Vagina (tissue), 2 donors: ENCODE data around the gene MARVELD1. TPM values are rescaled to one million over a fixed set of nuclear protein-coding genes. Genes with fewer than 3 reads are reported as not detected.

ENCODE experiments used
- DNase-seq, 2 donors: peaks; one replicate each; pipeline ENCODE4 v3.0.0-alpha.2; 2017; ENCODE audit errors: extremely low spot score in 2 of 2
- H3K27ac ChIP-seq: fragments of 200-600 bp; sonication (generic); one replicate; pipeline ENCODE4 v1.5.1; 2019
- H3K27me3 ChIP-seq: fragments of 200-600 bp; sonication (generic); one replicate; pipeline ENCODE4 v1.5.1; 2019
- H3K36me3 ChIP-seq, 2 donors: fragments of 200-600 bp; sonication (generic); one replicate each; pipeline ENCODE4 v1.5.1; 2017 to 2019
- H3K4me1 ChIP-seq: fragments of 200-600 bp; sonication (generic); one replicate; pipeline ENCODE4 v1.5.1; 2019
- H3K4me3 ChIP-seq, 2 donors: fragments of 200-600 bp; sonication (generic); 1 replicate in 1 of 2; 2 replicates in 1 of 2; pipeline ENCODE4 v1.5.1; 2016 to 2019
- H3K9me3 ChIP-seq: fragments of 200-600 bp; sonication (generic); one replicate; pipeline ENCODE4 v1.5.1; 2019
- POLR2A ChIP-seq, 2 donors: fragments of 450-650 bp; IDR thresholded peaks; one replicate each; pipeline ENCODE4 v1.6.1; 2017; ENCODE audit warnings: antibody characterized with exemption in 2 of 2, mild to moderate bottlenecking in 2 of 2, moderate library complexity in 2 of 2
- POLR2AphosphoS5 ChIP-seq, 2 donors: sonication (generic); formaldehyde crosslinking; IDR thresholded peaks; one replicate each; pipeline ENCODE4 v1.9.0; 2017; ENCODE audit warnings: antibody characterized with exemption in 2 of 2, mild to moderate bottlenecking in 2 of 2, low read depth in 1 of 2; ENCODE audit not compliant: insufficient read depth in 1 of 2
- intact Hi-C: fragments of 100-400 bp; cut with DNase I; formaldehyde crosslinking; loops from one replicate; pipeline ENCODE4 v1.15.1; 2023
- total RNA-seq: library from RNA; depleted of rRNA; stranded (reverse); fragments of >200 nt; gene quantifications from one replicate; pipeline ENCODE4 v1.2.3, GENCODE V29; 2016
- TF ChIP-seq, protein P1 (sequence below), 3 experiments: fragments of 450-650 bp in 2 of 3; fragments of 200-600 bp in 1 of 3; sonication (generic) in 1 of 3; IDR thresholded peaks; one replicate each; pipeline ENCODE4 v1.5.1; 2017 to 2019; ENCODE audit warnings: antibody characterized with exemption in 3 of 3, mild to moderate bottlenecking in 2 of 3, moderate library complexity in 2 of 3

Gene MARVELD1
- total RNA-seq, 1 donor from 2014 or later: 24.1 TPM

DNA sequence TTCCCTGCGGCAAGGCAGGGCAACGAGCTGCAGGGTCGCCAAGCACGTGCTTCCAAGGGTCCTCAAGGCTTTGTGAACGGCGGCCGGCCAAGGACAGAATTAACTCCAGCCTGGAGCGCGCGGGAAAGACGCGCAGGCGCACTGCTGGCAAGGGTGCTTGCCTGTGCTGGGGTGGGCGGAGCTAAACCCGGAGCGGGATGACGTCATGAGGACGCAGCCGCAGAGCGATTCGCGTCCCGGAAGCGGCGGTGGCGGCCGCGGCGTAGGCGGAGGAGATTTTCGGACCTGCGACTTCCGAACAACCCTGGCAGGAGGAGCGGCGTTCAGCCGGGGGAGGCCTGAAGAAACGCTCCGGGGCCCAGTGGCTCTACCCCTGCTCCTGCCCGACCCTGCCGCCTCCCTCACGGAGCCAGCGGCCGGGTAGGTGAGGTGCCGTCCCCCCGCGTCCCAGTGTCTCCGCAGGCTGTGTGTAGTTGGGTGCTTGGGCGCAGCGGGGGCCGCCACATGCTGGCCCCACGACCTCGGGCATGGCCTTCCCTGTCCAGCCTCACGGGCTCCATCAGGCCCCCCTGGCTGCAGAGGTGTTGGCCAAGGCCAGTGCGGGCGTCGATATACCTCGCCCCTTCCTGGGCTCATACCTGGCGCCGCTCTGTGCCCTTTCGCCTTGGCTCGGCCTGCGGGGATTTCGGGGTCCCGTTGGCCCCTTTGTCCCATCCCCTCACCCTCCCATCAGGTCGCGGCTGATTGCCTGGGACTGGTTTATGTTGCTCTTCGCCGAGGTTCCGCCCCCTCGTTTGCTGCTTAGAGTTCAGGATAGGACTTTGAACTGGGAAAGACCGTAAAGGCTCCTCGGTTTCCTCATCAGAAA lies 23.6 kb downstream of the MARVELD1 start, which contains the start of gene ZFYVE27:
Gene ZFYVE27, plus strand, starts transcription at position 227 of the 868 bp plus-strand sequence. CDS start 1,350 bp downstream, outside the sequence.
- DNase-seq: no peak
- Histone ChIP-seq H3K9me3 (no peaks in the 10 kb centered on the region), H3K4me1 (peaks cover 31% of the 10 kb centered on the region), H3K4me3 (peak within 1 kb of the TSS; percentile 73 to 77), H3K27me3 (no peaks in the 10 kb centered on the region), H3K36me3 (peaks cover 0 to 7% of the 10 kb centered on the region in 2 donors), H3K27ac (peak within 1 kb of the TSS; percentile 84)
- TF ChIP-seq POLR2AphosphoS5 (IDR thresholded peaks at IDR 0.05; ENCODE audit: insufficient read depth in 1 of 2, low read depth in 1 of 2) (peak; percentile 94 to 99), POLR2A (IDR thresholded peaks at IDR 0.05) (peak in 1 of 2 donors; percentile 92)
- TF ChIP-seq, protein P1, sequence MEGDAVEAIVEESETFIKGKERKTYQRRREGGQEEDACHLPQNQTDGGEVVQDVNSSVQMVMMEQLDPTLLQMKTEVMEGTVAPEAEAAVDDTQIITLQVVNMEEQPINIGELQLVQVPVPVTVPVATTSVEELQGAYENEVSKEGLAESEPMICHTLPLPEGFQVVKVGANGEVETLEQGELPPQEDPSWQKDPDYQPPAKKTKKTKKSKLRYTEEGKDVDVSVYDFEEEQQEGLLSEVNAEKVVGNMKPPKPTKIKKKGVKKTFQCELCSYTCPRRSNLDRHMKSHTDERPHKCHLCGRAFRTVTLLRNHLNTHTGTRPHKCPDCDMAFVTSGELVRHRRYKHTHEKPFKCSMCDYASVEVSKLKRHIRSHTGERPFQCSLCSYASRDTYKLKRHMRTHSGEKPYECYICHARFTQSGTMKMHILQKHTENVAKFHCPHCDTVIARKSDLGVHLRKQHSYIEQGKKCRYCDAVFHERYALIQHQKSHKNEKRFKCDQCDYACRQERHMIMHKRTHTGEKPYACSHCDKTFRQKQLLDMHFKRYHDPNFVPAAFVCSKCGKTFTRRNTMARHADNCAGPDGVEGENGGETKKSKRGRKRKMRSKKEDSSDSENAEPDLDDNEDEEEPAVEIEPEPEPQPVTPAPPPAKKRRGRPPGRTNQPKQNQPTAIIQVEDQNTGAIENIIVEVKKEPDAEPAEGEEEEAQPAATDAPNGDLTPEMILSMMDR (IDR thresholded peaks at IDR 0.05): no peak
- intact Hi-C loops: loop anchor here (10.0 kb wide), 1 partner anchor 62 kb away; no protein-coding TSS in a partner anchor

DNA sequence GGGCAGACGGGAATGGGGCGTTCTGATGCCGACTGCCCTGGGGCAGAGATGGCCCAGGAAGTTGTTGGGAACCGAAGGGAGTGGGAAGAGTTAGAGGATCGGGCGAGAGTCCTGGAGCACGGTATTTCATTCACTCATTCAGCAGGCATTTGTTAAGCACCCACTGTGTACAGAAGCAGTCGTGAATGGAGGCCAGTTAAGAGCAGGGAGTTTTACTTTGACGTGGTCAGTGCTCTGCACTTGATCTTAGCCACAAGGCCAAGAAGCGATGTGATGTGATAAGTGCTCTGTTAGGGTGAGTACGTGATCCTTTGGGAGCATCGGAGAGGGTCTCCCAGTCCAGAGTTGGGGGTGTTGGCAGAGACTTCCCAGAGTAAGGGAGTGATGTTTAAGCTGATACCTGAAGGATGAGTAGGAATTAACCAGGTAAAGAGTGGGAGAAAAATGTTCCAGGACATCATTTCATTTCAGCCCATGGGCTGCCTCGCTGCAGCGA lies 24.3 kb downstream of the MARVELD1 start:
- Histone ChIP-seq H3K36me3 (peaks cover 0 to 7% of the 10 kb centered on the region in 2 donors), H3K27me3 (no peaks in the 10 kb centered on the region), H3K27ac (peak overlapping the region; percentile 84), H3K9me3 (no peaks in the 10 kb centered on the region), H3K4me1 (peaks cover 32% of the 10 kb centered on the region), H3K4me3 (peak overlapping the region; percentile 73 to 77)
- intact Hi-C loops: loop anchor here (10.0 kb wide), 1 partner anchor 63 kb away; no protein-coding TSS in a partner anchor
- no peak for DNase-seq
- TF ChIP-seq, protein P1 (IDR thresholded peaks at IDR 0.05): no peak
- TF ChIP-seq POLR2AphosphoS5 (IDR thresholded peaks at IDR 0.05; ENCODE audit: insufficient read depth in 1 of 2, low read depth in 1 of 2): no peak
- no peak for TF ChIP-seq POLR2A (IDR thresholded peaks at IDR 0.05)

DNA sequence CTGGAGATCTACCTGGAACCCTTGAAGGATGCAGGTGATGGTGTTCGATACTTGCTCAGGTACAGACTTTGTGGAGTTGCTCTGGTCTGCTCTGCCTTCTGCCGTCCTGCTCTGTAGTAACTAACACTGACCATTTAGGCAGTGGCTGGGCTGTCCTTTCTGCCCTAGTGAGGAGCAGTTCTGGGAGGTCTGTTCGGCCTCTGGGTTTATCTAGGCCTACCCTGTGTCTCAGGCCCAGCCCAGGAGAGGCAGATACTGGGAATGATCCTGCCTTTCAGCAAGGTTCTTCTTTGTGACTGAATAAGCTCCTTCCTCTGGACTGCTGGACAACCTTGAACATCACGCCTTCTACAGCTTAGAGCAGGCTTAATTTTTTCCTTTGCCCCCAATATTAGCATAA lies 25.1 kb downstream of the MARVELD1 start:
- H3K36me3 ChIP-seq: peaks cover 0 to 11% of the 10 kb centered on the region in 2 donors
- DNase-seq: no peak
- TF ChIP-seq, protein P1 (IDR thresholded peaks at IDR 0.05): no peak
- TF ChIP-seq POLR2AphosphoS5 (IDR thresholded peaks at IDR 0.05; ENCODE audit: insufficient read depth in 1 of 2, low read depth in 1 of 2) (no peak), POLR2A (IDR thresholded peaks at IDR 0.05) (no peak)
- H3K9me3 ChIP-seq: no peaks in the 10 kb centered on the region
- intact Hi-C loops: loop anchor here (10.0 kb wide), 1 partner anchor 64 kb away; no protein-coding TSS in a partner anchor
- H3K27ac ChIP-seq: no peak overlapping the region
- no peak overlapping the region for H3K4me3 ChIP-seq
- H3K4me1 ChIP-seq: peaks cover 37% of the 10 kb centered on the region
- no peaks in the 10 kb centered on the region for H3K27me3 ChIP-seq

DNA sequence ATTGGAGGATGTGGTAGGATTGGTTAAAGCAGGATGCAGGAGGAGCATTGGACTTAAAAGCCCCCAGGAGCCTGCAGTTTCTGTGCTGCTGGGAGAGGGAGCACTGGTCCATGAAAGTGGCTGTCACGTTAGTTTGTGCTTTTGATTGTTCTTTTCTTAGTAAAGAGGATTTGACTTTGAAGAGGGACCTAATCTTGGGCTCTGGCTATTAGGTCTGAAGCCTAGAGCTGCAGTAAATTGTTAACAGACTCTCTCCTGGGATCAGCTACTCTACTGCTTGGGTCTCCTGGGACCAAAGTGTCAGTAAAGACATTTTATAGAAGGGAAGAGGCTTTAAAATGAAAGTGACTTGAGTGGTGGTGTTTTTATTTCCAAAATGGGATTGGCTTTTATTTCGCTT lies 27.1 kb downstream of the MARVELD1 start:
- no peaks in the 10 kb centered on the region for H3K9me3 ChIP-seq
- no peak overlapping the region for H3K27ac ChIP-seq
- H3K4me3 ChIP-seq: no peak overlapping the region
- peaks cover 0 to 31% of the 10 kb centered on the region in 2 donors for H3K36me3 ChIP-seq
- peaks cover 37% of the 10 kb centered on the region for H3K4me1 ChIP-seq
- intact Hi-C loops: no loop called here
- no peak for DNase-seq
- TF ChIP-seq POLR2AphosphoS5 (IDR thresholded peaks at IDR 0.05; ENCODE audit: insufficient read depth in 1 of 2, low read depth in 1 of 2) (no peak), POLR2A (IDR thresholded peaks at IDR 0.05) (no peak)
- TF ChIP-seq, protein P1 (IDR thresholded peaks at IDR 0.05): no peak
- H3K27me3 ChIP-seq: no peaks in the 10 kb centered on the region
